DND-41 (cell line): Measurements from ENCODE around the gene NCK2.

ENCODE experiments used
- ATAC-seq: fragments of 200-7000 bp; cut with Tn5 transposase; 3 replicates; pipeline ENCODE4 v1.9.1; 2021; ENCODE audit warnings: low read depth; ENCODE audit not compliant: insufficient read depth
- DNase-seq: peaks from one replicate; pipeline ENCODE4 v3.0.0-alpha.2; 2020
- H2AFZ ChIP-seq: 2 replicates; pipeline ENCODE4 v1.6.0; 2012; ENCODE audit warnings: low read depth, low read length
- H3K27ac ChIP-seq: 2 replicates; pipeline ENCODE4 v1.5.1; 2012; ENCODE audit warnings: low read length, inconsistent platforms
- H3K27me3 ChIP-seq: fragments of 200-600 bp; sonication (generic); 2 replicates; pipeline ENCODE4 v1.6.0; 2012; ENCODE audit warnings: low read length, mild to moderate bottlenecking, inconsistent platforms; ENCODE audit not compliant: insufficient read depth, poor library complexity
- H3K36me3 ChIP-seq: 2 replicates; pipeline ENCODE4 v1.5.1; 2012; ENCODE audit warnings: low read length, inconsistent platforms; ENCODE audit not compliant: insufficient read depth
- H3K4me1 ChIP-seq: 2 replicates; pipeline ENCODE4 v1.5.1; 2012; ENCODE audit warnings: mild to moderate bottlenecking, low read length; ENCODE audit not compliant: insufficient read depth
- H3K4me2 ChIP-seq: 2 replicates; pipeline ENCODE4 v1.6.0; 2012; ENCODE audit warnings: mild to moderate bottlenecking, moderate library complexity, low read length, inconsistent platforms; ENCODE audit not compliant: insufficient read depth
- H3K4me3 ChIP-seq, 2 experiments: fragments of 200-600 bp in 1 of 2; shearing (Covaris generic) in 1 of 2; 2 replicates each; pipeline ENCODE4 v1.5.1; 2012 to 2016; ENCODE audit warnings: inconsistent platforms in 2 of 2, low read length in 2 of 2, mild to moderate bottlenecking in 2 of 2, low read depth in 1 of 2, moderate library complexity in 1 of 2
- H3K79me2 ChIP-seq: 2 replicates; pipeline ENCODE4 v1.6.0; 2012; ENCODE audit warnings: low read length, inconsistent platforms; ENCODE audit not compliant: insufficient read depth
- H3K9ac ChIP-seq: 2 replicates; pipeline ENCODE4 v1.6.0; 2012; ENCODE audit warnings: low read depth, mild to moderate bottlenecking, inconsistent platforms, low read length, moderate library complexity
- H3K9me3 ChIP-seq: 2 replicates; pipeline ENCODE4 v1.5.1; 2012; ENCODE audit warnings: low read length, moderate library complexity, mild to moderate bottlenecking, inconsistent platforms; ENCODE audit not compliant: insufficient read depth, severe bottlenecking
- H4K20me1 ChIP-seq: 2 replicates; pipeline ENCODE4 v1.6.0; 2012; ENCODE audit warnings: low read length; ENCODE audit not compliant: insufficient read depth
- CTCF ChIP-seq: IDR thresholded peaks from 2 replicates; pipeline ENCODE4 v1.5.1; 2012; ENCODE audit warnings: borderline replicate concordance, low read length, moderate library complexity, mild to moderate bottlenecking; ENCODE audit not compliant: poor library complexity, severe bottlenecking; ENCODE audit errors: extremely low read depth
- EZH2 ChIP-seq: IDR thresholded peaks from 3 replicates; pipeline ENCODE4 v1.6.1; 2012; ENCODE audit warnings: borderline replicate concordance, low read depth, mild to moderate bottlenecking, moderate library complexity, low read length, inconsistent platforms; ENCODE audit not compliant: severe bottlenecking

Gene NCK2

GRCh38 chr2:105883911-105884694 is 139.4 kb downstream of the NCK2 start:
- Histone ChIP-seq H3K79me2 (peaks cover 51% of the 10 kb centered on the region), H3K27me3 (no peaks in the 10 kb centered on the region), H4K20me1 (peaks cover 5% of the 10 kb centered on the region; the same call in 1 of the 2 replicates), H3K4me3 (no peak overlapping the region), H3K9me3 (no peaks in the 10 kb centered on the region), H3K4me1 (no peaks in the 10 kb centered on the region), H3K27ac (peak overlapping the region; percentile 41; the same call in 1 of the 2 replicates), H3K9ac (no peak overlapping the region), H3K4me2 (no peak overlapping the region), H2AFZ (no peak overlapping the region), H3K36me3 (peaks cover 62% of the 10 kb centered on the region)
- ATAC-seq (no peak), DNase-seq (no peak)
- TF ChIP-seq EZH2 (no peak), CTCF (no peak)

- H3K27ac ChIP-seq: no peak overlapping the region
Measured at GRCh38 chr2:105885456-105885855, 140.7 kb downstream of the NCK2 start.

GRCh38 chr2:105886029-105886454 is 141.3 kb downstream of the NCK2 start:
- ATAC-seq (no peak), DNase-seq (no peak)
- Histone ChIP-seq H3K9me3 (no peaks in the 10 kb centered on the region), H3K36me3 (peaks cover 55% of the 10 kb centered on the region), H3K79me2 (peaks cover 66% of the 10 kb centered on the region), H3K4me1 (no peaks in the 10 kb centered on the region), H3K27me3 (no peaks in the 10 kb centered on the region), H3K27ac (no peak overlapping the region), H4K20me1 (peaks cover 5% of the 10 kb centered on the region; the same call in 1 of the 2 replicates), H3K4me3 (no peak overlapping the region), H3K4me2 (no peak overlapping the region), H3K9ac (no peak overlapping the region), H2AFZ (no peak overlapping the region)
- TF ChIP-seq EZH2 (no peak), CTCF (no peak)

More at GRCh38 chr2:105885456-105885855, 140.7 kb downstream of the NCK2 start:
- no peak overlapping the region for H2AFZ ChIP-seq
- DNase-seq (no peak), ATAC-seq (no peak)
- H4K20me1 ChIP-seq: peaks cover 5% of the 10 kb centered on the region; the same call in 1 of the 2 replicates
- no peaks in the 10 kb centered on the region for H3K27me3 ChIP-seq
- H3K4me1 ChIP-seq: no peaks in the 10 kb centered on the region
- no peak overlapping the region for H3K4me3 ChIP-seq
- peaks cover 62% of the 10 kb centered on the region for H3K79me2 ChIP-seq
- peaks cover 57% of the 10 kb centered on the region for H3K36me3 ChIP-seq
- TF ChIP-seq EZH2: no peak
- TF ChIP-seq CTCF: no peak
- H3K9me3 ChIP-seq: no peaks in the 10 kb centered on the region
- H3K9ac ChIP-seq: no peak overlapping the region
- no peak overlapping the region for H3K4me2 ChIP-seq
